ENCODE data around the gene ALK.

Gene ALK

DNA sequence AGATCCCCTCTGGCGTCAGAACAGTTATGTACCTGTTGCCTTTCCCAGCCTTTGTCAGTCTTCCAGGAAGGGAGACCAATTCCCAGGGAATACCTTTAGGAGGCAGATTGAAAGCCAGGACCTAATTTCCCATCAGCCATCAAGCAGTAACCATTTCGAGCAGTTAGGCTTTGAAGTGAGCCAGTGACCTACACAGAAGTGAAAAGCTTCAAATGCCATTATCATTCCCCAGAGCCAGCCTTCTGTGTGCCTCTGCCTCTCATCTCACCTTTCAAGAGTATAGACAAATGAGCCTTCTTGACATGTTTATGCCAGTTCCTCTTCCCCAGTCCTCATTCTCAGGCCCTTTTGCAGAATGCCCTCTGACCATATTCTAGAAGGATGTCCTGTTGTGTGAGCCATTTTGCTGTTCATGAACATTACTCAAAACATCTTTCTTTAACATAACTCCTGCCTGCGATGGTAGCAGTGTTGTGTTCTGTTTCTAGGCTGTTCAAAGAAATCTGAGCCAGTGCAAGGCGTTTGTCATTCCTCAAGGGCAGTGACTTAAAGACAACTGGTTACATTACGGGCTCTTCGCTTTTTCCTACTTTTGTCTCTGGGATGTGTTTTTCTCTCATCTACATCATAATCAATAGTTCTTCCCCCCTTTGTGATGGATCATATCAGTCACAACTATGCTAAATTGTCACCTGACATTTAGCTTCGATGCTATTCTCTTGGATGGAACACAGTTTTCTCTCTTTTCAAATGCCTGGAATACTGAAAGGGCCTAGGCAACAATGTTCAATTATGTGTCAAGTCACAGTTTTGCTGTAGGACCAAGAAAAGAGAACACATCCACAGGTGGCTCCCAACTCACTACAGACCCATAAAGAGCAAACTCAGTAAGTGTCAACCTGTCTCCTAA is 138.6 kb downstream of the ALK start:
- Histone ChIP-seq H3K9me3 (ENCODE audit: control insufficient read depth, insufficient read depth, low read length) (no peaks in the 10 kb centered on the region), H3K9ac (ENCODE audit: low read depth, low read length) (no peak overlapping the region), H3K36me3 (ENCODE audit: insufficient read depth, low read length) (no peaks in the 10 kb centered on the region), H3K4me1 (ENCODE audit: insufficient read depth, low read length) (no peaks in the 10 kb centered on the region)

DNA sequence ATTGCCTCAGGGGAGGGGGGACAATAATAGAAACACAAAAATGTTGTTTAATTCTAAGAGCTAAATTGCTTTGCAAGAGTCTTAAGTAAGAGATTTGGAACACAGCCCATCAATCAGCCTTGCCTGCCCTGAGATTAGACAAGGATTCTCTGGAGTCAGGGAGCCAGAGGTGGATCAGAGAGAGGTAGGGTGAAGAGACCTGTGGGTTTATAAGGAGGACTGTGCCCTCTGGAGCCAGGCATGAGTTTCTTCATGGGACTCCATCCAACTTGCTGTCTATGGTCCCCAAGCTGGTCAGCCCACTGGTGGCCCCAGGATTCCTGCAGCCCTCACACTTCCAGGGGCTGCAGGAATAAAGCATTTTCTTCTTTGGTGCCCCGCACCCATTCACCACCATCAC is 139.3 kb downstream of the ALK start:
- Histone ChIP-seq H3K36me3 (ENCODE audit: insufficient read depth, low read length) (no peaks in the 10 kb centered on the region), H3K4me1 (ENCODE audit: insufficient read depth, low read length) (no peaks in the 10 kb centered on the region), H3K9me3 (ENCODE audit: control insufficient read depth, insufficient read depth, low read length) (no peaks in the 10 kb centered on the region), H3K9ac (ENCODE audit: low read depth, low read length) (no peak overlapping the region)

DNA sequence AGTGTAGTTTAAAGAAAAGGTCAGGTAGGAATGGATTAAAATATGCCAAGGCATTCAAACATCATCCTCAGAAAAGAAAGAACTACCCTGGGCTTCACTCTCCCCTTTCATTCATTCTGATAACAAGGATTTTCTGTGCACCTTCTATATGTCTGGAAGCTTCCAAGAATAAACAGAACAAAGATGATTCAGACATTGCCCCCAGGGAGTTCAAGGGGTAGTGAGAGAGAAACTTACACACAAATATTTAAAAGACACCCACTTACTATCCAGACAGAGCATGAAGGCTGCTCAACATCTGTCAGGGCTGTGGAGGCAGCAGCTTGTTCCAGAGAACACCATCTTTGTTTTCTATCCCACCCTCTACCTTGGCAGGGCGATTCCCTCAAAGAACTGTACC is 140.5 kb downstream of the ALK start:
- Histone ChIP-seq H3K36me3 (ENCODE audit: insufficient read depth, low read length) (no peaks in the 10 kb centered on the region), H3K9me3 (ENCODE audit: control insufficient read depth, insufficient read depth, low read length) (no peaks in the 10 kb centered on the region), H3K4me1 (ENCODE audit: insufficient read depth, low read length) (no peaks in the 10 kb centered on the region), H3K9ac (ENCODE audit: low read depth, low read length) (no peak overlapping the region)

DNA sequence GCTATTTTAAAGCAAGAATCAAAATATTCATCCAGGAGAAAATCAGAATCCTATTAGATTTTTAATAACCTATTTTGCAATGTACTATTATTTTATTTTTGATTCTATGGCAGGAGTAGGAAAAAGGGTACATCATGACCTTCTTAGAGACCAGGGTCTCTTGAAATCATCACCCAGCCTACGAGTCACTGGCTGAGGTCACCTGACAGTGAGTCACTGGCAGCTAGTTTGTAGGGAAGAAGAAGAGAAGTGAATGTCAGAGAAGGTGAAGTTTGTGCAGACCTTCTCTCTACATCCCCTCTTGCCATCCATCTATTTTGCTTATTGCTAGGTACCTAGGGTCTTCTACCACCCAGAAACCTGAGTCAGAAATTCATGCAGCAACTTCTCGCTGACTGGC is 144.2 kb downstream of the ALK start:
- Histone ChIP-seq H3K9me3 (ENCODE audit: control insufficient read depth, insufficient read depth, low read length) (no peaks in the 10 kb centered on the region), H3K36me3 (ENCODE audit: insufficient read depth, low read length) (no peaks in the 10 kb centered on the region), H3K4me1 (ENCODE audit: insufficient read depth, low read length) (no peaks in the 10 kb centered on the region), H3K9ac (ENCODE audit: low read depth, low read length) (no peak overlapping the region)

DNA sequence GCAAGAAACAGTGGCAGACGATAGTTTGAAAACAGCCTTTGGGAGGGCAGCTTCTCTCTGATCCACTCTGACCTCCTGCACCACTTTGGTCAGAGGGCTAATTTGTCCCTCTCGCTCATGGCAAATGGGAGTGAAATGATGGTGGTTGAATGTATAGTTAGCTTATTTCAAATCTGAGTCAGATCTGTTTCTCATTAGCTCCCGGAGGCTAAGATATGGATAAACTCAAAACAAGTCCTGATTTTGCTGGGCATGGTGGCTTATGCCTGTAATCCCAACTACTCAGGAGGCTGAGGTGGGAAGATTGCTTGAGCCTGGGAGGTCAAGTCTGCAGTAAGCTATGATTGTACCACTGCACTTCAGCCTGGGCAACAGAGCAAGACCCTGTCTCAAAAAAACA is 145.0 kb downstream of the ALK start:
- Histone ChIP-seq H3K9me3 (ENCODE audit: control insufficient read depth, insufficient read depth, low read length) (no peaks in the 10 kb centered on the region), H3K36me3 (ENCODE audit: insufficient read depth, low read length) (no peaks in the 10 kb centered on the region), H3K9ac (ENCODE audit: low read depth, low read length) (no peak overlapping the region), H3K4me1 (ENCODE audit: insufficient read depth, low read length) (no peaks in the 10 kb centered on the region)

DNA sequence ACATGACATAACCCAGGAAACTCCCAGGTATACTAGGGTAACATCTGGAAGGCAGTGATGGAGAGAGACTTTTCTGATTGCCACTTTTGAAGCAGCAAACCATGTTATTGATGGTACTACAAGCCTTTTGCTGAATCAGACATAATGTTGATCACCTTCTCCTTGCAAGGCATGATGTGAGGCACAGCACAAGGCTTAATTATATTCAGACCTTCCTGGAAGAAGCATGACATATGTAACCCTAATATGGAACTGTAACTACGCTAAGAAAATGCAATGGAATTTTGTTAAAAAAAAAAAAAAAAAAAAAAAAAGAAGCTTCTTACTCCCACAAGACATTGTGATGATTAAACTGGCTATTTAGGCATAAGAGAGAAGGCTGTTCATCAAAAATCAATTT is 145.4 kb downstream of the ALK start:
- Histone ChIP-seq H3K36me3 (ENCODE audit: insufficient read depth, low read length) (no peaks in the 10 kb centered on the region), H3K4me1 (ENCODE audit: insufficient read depth, low read length) (no peaks in the 10 kb centered on the region), H3K9me3 (ENCODE audit: control insufficient read depth, insufficient read depth, low read length) (no peaks in the 10 kb centered on the region), H3K9ac (ENCODE audit: low read depth, low read length) (no peak overlapping the region)

DNA sequence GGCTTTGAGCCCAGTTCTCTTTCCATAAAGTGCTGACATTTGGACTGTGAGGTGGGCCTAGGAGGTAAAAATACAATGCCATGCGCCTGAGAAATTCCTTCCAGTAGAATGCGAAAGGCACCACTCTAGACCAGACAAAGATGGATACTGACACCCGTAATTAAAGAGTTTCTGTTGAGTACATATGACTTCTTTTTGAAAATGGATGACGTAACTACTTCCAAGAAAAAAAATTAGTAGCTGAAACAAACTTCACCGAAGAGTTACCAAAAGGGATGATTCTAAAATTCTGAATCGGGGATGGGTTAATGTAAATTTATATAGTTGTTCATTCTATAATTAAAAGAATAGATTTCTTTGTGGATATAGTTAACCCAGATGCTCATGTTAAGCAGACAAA is 146.8 kb downstream of the ALK start:
- Histone ChIP-seq H3K9me3 (ENCODE audit: control insufficient read depth, insufficient read depth, low read length) (no peaks in the 10 kb centered on the region), H3K4me1 (ENCODE audit: insufficient read depth, low read length) (no peaks in the 10 kb centered on the region), H3K36me3 (ENCODE audit: insufficient read depth, low read length) (no peaks in the 10 kb centered on the region), H3K9ac (ENCODE audit: low read depth, low read length) (no peak overlapping the region)

DNA sequence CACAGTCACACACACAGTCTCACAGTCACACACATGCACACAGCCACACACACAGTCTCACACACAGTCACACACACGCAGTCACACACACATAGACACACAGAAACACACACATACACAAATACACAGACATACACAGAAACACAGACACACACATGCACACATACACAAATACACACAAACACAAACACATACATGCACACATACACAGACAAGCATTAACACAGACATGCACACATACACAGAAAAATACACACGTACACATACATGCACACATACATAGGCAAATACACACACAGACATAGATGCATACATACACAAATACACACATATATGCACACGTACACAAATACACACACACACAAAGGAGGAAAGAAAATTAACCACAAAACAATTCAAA is 150.5 kb downstream of the ALK start:
- Histone ChIP-seq H3K9me3 (ENCODE audit: control insufficient read depth, insufficient read depth, low read length) (no peaks in the 10 kb centered on the region), H3K9ac (ENCODE audit: low read depth, low read length) (no peak overlapping the region), H3K4me1 (ENCODE audit: insufficient read depth, low read length) (no peaks in the 10 kb centered on the region)

DNA sequence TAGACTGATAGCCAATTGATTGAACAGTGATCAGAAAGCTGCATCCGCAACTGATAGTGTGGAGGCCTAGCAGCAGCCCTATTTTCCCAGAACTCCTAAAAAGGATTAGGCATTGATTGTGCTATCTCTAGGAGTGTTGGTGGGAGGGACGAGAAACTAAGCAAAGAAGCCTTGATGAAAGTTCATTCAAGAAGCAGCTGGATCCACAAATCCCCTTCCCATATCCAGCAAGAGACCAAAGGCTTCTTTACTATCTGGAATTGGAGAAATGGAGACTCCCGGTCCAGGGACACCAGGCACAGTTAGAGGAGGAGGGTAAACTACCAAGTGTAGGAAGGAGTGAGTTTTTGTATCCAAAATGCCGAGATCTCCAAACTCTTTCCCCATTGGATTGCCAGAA is 151.5 kb downstream of the ALK start:
- H3K4me1 ChIP-seq (ENCODE audit: insufficient read depth, low read length) = no peaks in the 10 kb centered on the region
- no peaks in the 10 kb centered on the region for H3K9me3 ChIP-seq (ENCODE audit: control insufficient read depth, insufficient read depth, low read length)
- no peaks in the 10 kb centered on the region for H3K36me3 ChIP-seq (ENCODE audit: insufficient read depth, low read length)
- no peak overlapping the region for H3K9ac ChIP-seq (ENCODE audit: low read depth, low read length)

More for the DNA sequence above, 150.5 kb downstream of the ALK start:
- H3K36me3 ChIP-seq (ENCODE audit: insufficient read depth, low read length) = no peaks in the 10 kb centered on the region

DNA sequence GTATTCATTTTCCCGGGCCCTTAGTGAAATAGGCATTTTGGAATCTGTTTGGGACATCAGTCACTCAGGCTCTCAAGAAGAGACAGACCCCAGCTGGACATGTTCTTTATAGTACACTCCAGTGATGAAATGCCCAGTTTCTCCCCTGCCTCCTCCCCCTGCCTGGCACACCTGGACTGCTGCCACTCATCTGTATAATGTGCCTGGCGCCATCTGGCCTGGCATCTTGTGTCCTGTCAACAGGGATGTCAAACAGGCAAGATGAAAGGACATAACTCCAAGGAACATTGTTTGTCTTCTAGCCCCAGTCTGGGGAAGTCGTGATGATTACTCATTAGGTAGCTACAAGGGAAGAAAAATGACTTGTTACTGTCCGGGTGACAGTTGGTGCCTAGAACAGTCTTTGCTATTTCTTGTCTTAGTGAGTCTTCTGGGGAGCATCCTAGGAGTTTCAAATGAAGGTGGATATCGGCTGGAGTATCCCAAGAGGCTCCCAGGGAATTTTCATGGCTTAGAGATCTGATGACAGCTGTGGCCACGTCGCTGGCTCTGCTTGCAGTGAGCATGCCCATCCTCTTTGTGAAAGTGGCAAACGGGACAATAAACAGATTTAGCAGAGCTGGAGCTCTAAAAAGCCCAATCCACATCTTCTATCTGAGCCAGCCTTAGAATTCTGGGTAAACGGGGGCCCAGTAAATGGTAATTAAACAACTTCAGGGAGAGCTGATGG is 153.6 kb downstream of the ALK start:
- no peaks in the 10 kb centered on the region for H3K36me3 ChIP-seq (ENCODE audit: insufficient read depth, low read length)
- no peaks in the 10 kb centered on the region for H3K9me3 ChIP-seq (ENCODE audit: control insufficient read depth, insufficient read depth, low read length)
- no peak overlapping the region for H3K9ac ChIP-seq (ENCODE audit: low read depth, low read length)
- no peaks in the 10 kb centered on the region for H3K4me1 ChIP-seq (ENCODE audit: insufficient read depth, low read length)

DNA sequence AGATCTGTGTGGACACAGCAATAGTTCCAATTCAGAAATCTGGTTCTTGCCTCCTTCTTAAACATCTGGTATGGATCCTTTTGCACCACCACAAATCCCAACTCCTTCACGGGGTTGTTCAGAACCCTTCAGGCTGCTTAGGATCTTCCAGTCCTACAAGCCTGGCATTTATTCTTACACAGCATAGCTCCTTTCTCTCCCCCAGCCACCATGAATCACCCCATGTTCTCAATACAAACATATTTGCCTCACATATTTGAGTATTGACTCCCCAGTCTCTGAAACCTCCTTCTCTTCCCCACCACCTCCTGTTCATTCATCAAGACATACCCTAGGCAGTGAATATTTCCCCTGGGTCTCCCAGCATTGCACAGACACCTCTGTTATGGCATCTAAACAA is 155.2 kb downstream of the ALK start:
- Histone ChIP-seq H3K9ac (ENCODE audit: low read depth, low read length) (no peak overlapping the region), H3K36me3 (ENCODE audit: insufficient read depth, low read length) (no peaks in the 10 kb centered on the region), H3K4me1 (ENCODE audit: insufficient read depth, low read length) (no peaks in the 10 kb centered on the region), H3K9me3 (ENCODE audit: control insufficient read depth, insufficient read depth, low read length) (no peaks in the 10 kb centered on the region)

DNA sequence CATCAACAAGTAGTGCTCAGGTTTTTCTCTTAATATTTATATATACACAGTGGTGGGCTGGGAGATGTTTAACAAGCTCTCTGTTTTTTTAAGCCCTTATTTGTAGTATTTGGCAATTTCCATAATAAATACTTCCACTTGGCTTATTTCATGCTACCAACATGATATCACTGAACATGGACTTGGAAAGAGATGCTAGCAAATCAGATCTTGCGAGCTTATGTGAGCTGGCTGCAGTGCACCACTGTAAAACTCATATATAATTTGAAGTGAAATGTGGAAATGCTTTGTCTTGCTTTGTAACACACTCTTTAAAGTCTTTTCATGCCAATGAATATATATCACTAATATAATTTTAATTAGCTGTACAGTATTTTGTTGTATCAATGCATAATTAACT is 155.7 kb downstream of the ALK start:
- H3K4me1 ChIP-seq (ENCODE audit: insufficient read depth, low read length) = no peaks in the 10 kb centered on the region
- no peak overlapping the region for H3K9ac ChIP-seq (ENCODE audit: low read depth, low read length)
- no peaks in the 10 kb centered on the region for H3K36me3 ChIP-seq (ENCODE audit: insufficient read depth, low read length)
- no peaks in the 10 kb centered on the region for H3K9me3 ChIP-seq (ENCODE audit: control insufficient read depth, insufficient read depth, low read length)

DNA sequence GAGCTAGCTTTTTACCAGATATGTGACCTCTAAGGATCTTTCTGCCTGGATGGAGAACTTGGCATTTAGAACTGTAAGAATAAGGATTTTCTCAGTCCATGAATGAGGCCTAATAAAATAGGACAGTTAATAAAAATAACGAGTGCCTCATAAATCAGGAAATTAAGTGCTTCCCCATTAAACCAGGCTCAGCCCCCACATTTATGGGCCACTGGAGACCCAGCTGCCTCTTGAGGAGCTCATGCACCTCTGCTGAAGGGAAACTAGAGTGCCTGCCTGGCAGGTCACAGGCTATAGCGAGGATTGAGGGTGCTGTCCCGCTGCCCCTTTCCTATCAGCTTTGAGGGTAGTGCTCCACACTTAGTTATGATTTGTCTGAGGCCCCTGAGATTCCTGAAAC is 158.0 kb downstream of the ALK start:
- Histone ChIP-seq H3K36me3 (ENCODE audit: insufficient read depth, low read length) (no peaks in the 10 kb centered on the region), H3K9me3 (ENCODE audit: control insufficient read depth, insufficient read depth, low read length) (no peaks in the 10 kb centered on the region), H3K9ac (ENCODE audit: low read depth, low read length) (no peak overlapping the region), H3K4me1 (ENCODE audit: insufficient read depth, low read length) (no peaks in the 10 kb centered on the region)

DNA sequence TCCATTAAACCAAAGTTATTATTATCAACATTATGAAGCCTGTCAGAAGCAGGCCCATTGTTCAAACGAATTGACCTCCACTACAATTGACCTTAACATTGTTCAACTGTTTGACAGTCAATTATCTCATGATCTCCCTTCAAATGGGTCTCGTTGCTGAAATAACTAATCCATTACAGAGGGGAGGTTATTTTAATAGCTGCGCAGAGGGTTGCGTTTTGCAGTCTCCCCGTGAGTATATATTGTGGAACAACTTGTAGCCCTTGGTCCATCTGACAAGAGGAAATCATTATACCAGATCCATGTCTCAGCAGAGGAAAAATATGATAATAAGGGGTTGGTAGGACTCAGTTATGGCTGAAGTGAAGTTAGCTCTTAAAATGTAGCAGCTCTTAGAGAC is 159.1 kb downstream of the ALK start:
- Histone ChIP-seq H3K9me3 (ENCODE audit: control insufficient read depth, insufficient read depth, low read length) (no peaks in the 10 kb centered on the region), H3K4me1 (ENCODE audit: insufficient read depth, low read length) (no peaks in the 10 kb centered on the region), H3K9ac (ENCODE audit: low read depth, low read length) (no peak overlapping the region), H3K36me3 (ENCODE audit: insufficient read depth, low read length) (no peaks in the 10 kb centered on the region)

DNA sequence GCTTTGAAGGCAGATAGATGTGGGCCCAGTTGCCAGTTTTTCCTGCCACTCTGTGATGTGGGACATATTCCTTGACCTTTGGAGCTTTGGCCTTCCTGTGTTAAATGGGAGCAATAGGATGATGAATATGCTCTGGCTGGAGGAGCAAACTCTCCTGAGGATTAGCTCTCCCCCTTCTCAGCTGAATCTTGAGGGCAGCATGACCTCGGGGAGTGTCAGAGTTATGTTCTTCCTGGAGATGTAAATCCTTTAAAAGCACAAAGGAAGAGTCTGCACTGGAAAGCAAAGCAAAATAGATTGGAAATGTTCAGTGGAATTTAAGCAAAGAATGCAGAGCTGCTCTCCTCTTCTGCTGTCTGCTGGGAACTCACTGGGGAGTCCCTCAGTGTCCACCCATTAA is 160.1 kb downstream of the ALK start:
- no peak overlapping the region for H3K9ac ChIP-seq (ENCODE audit: low read depth, low read length)
- H3K36me3 ChIP-seq (ENCODE audit: insufficient read depth, low read length) = no peaks in the 10 kb centered on the region
- H3K9me3 ChIP-seq (ENCODE audit: control insufficient read depth, insufficient read depth, low read length) = no peaks in the 10 kb centered on the region
- H3K4me1 ChIP-seq (ENCODE audit: insufficient read depth, low read length) = no peaks in the 10 kb centered on the region
